Lower leg skin (tissue), 3 donors: ENCODE results near the gene KIF18A.

ENCODE experiments used
- POLR2A ChIP-seq, 2 donors: fragments of 450-650 bp; IDR thresholded peaks; one replicate each; pipeline ENCODE4 v1.6.1; 2016 to 2017; ENCODE audit warnings: antibody characterized with exemption in 2 of 2, mild to moderate bottlenecking in 1 of 2, moderate library complexity in 1 of 2
- TF ChIP-seq, protein P1 (sequence below), 3 donors: fragments of 450-650 bp; IDR thresholded peaks; one replicate each; pipeline ENCODE4 v1.5.1; 2016; ENCODE audit warnings: antibody characterized with exemption in 3 of 3, mild to moderate bottlenecking in 3 of 3, moderate library complexity in 2 of 3

DNA sequence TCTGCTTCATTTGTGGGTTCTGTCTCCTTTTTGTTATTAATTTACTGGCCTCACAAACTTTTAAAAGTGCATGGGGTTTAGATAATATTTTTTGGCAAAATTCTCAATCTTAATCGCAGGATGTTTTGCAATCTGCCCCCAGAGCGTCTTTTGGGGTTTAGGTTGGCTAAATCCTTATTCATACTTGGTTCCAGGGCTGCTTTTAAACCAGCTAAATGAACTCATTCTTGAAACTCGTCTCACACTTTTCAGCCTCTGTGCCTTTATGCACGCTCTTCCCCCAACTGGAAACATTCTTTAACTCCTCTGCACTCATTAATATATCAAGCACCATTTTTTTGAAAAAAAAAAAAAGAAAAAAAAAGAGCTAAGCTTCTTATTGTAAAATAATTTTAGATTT lies 131.7 kb downstream of the KIF18A start:
- TF ChIP-seq, protein P1, sequence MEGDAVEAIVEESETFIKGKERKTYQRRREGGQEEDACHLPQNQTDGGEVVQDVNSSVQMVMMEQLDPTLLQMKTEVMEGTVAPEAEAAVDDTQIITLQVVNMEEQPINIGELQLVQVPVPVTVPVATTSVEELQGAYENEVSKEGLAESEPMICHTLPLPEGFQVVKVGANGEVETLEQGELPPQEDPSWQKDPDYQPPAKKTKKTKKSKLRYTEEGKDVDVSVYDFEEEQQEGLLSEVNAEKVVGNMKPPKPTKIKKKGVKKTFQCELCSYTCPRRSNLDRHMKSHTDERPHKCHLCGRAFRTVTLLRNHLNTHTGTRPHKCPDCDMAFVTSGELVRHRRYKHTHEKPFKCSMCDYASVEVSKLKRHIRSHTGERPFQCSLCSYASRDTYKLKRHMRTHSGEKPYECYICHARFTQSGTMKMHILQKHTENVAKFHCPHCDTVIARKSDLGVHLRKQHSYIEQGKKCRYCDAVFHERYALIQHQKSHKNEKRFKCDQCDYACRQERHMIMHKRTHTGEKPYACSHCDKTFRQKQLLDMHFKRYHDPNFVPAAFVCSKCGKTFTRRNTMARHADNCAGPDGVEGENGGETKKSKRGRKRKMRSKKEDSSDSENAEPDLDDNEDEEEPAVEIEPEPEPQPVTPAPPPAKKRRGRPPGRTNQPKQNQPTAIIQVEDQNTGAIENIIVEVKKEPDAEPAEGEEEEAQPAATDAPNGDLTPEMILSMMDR (IDR thresholded peaks at IDR 0.05), result no peak
- TF ChIP-seq POLR2A (IDR thresholded peaks at IDR 0.05), result no peak
